GM18519 (cell line): Measurements from ENCODE around the gene TTLL13.
"Not testable (repeated sequence)": the region's sequence is repeated elsewhere in the genome, so short reads cannot be mapped to it uniquely, and the experiment has no call there.

Experiments
- ATAC-seq: cut with Tn5 transposase; IDR thresholded peaks from one replicate; pipeline ENCODE4 v1.9.1; 2021; ENCODE audit warnings: mild to moderate bottlenecking, moderate library complexity; ENCODE audit not compliant: unreplicated experiment, low FRiP score

The TTLL13 gene

GRCh38 chr15:90280743-90281142 is 31.4 kb downstream of the TTLL13 start:
- not testable (repeated sequence) for ATAC-seq

- ATAC-seq, result not testable (repeated sequence)
Measured at GRCh38 chr15:90281637-90282036, 32.3 kb downstream of the TTLL13 start.

- no peak for ATAC-seq
Measured at GRCh38 chr15:90286678-90287077, 37.3 kb downstream of the TTLL13 start.

GRCh38 chr15:90287101-90287500 is 37.7 kb downstream of the TTLL13 start:
- no peak for ATAC-seq

- no peak for ATAC-seq
Measured at GRCh38 chr15:90287946-90288345, 38.6 kb downstream of the TTLL13 start.

GRCh38 chr15:90291679-90292356 is 42.5 kb downstream of the TTLL13 start:
- no peak for ATAC-seq

- not testable (repeated sequence) for ATAC-seq
Measured at GRCh38 chr15:90293040-90293810, 43.9 kb downstream of the TTLL13 start.

- ATAC-seq, result no peak
Measured at GRCh38 chr15:90294159-90294558, 44.8 kb downstream of the TTLL13 start.

GRCh38 chr15:90294601-90295269 is 45.4 kb downstream of the TTLL13 start:
- ATAC-seq, result no peak

GRCh38 chr15:90295270-90295648 is 45.9 kb downstream of the TTLL13 start:
- no peak for ATAC-seq

GRCh38 chr15:90296316-90296884 is 47.0 kb downstream of the TTLL13 start:
- not testable (repeated sequence) for ATAC-seq

GRCh38 chr15:90297021-90297420 is 47.7 kb downstream of the TTLL13 start:
- no peak for ATAC-seq

- no peak for ATAC-seq
Measured at GRCh38 chr15:90300541-90300940, 51.2 kb downstream of the TTLL13 start.

GRCh38 chr15:90300988-90301706 is 51.8 kb downstream of the TTLL13 start:
- ATAC-seq, result no peak

- ATAC-seq, result no peak
Measured at GRCh38 chr15:90301707-90302300, 52.4 kb downstream of the TTLL13 start.

- ATAC-seq, result not testable (repeated sequence)
Measured at GRCh38 chr15:90305355-90305754, 56.0 kb downstream of the TTLL13 start.

GRCh38 chr15:90305932-90306331 is 56.6 kb downstream of the TTLL13 start:
- ATAC-seq, result no peak

- ATAC-seq, result no peak
Measured at GRCh38 chr15:90306560-90306959, 57.2 kb downstream of the TTLL13 start.

GRCh38 chr15:90307661-90308060 is 58.3 kb downstream of the TTLL13 start:
- ATAC-seq, result no peak

GRCh38 chr15:90309020-90309419 is 59.7 kb downstream of the TTLL13 start:
- ATAC-seq, result no peak
